Measurements from ENCODE around the gene DLST. TPM values are rescaled to one million over a fixed set of nuclear protein-coding genes. Genes with fewer than 3 reads are reported as not detected.
"Not testable (repeated sequence)": the region's sequence is repeated elsewhere in the genome, so short reads cannot be mapped to it uniquely, and the experiment has no call there.

DLST gene
- total and polyA plus RNA-seq, 3 donors from 2014 or later: 82.0 to 98.1 (median 82.8) TPM

GRCh38 chr14:74932401-74932901 lies 50.7 kb downstream of the DLST start:
- Histone ChIP-seq H3K4me1 (peaks cover 27% of the 10 kb centered on the region), H3K36me3 (ENCODE audit: low read depth, missing control alignments) (no peaks in the 10 kb centered on the region), H3K9me3 (no peaks in the 10 kb centered on the region), H3K27me3 (no peaks in the 10 kb centered on the region), H3K27ac (no peak overlapping the region), H3K4me3 (no peak overlapping the region)
- intact Hi-C loops (cut with DNase I; ENCODE audit: low total_unique reads): no loop called here
- 41 to 56% methylated on average over 6 of the region's 6 CpGs for WGBS, 2 donors
- no peak for TF ChIP-seq POLR2A (IDR thresholded peaks at IDR 0.05)
- TF ChIP-seq, protein P1, sequence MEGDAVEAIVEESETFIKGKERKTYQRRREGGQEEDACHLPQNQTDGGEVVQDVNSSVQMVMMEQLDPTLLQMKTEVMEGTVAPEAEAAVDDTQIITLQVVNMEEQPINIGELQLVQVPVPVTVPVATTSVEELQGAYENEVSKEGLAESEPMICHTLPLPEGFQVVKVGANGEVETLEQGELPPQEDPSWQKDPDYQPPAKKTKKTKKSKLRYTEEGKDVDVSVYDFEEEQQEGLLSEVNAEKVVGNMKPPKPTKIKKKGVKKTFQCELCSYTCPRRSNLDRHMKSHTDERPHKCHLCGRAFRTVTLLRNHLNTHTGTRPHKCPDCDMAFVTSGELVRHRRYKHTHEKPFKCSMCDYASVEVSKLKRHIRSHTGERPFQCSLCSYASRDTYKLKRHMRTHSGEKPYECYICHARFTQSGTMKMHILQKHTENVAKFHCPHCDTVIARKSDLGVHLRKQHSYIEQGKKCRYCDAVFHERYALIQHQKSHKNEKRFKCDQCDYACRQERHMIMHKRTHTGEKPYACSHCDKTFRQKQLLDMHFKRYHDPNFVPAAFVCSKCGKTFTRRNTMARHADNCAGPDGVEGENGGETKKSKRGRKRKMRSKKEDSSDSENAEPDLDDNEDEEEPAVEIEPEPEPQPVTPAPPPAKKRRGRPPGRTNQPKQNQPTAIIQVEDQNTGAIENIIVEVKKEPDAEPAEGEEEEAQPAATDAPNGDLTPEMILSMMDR (IDR thresholded peaks at IDR 0.05): no peak
- peak; percentile 48 for DNase-seq

DNA sequence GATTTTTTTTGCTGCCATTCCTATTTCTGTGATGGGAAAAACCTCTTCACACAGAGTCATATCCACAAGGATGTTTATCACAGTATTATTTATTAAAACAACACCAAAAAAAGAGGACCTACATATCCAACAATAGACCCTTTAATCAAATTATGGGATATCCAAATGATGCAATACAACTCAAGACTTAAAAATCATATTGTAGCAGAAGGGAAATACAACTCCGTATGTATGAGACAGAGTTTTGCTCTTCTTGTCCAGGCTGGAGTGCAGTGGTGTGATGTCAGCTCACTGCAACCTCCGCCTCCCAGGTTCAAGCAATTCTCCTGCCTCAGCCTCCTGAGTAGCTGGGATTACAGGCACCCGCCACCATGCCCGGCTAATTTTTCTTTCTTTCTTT lies 51.2 kb downstream of the DLST start:
- H3K4me1 ChIP-seq: peaks cover 27% of the 10 kb centered on the region
- intact Hi-C loops (cut with DNase I; ENCODE audit: low total_unique reads); H3K9me3 ChIP-seq; H3K36me3 ChIP-seq (ENCODE audit: low read depth, missing control alignments); H3K27me3 ChIP-seq; H3K4me3 ChIP-seq; H3K27ac ChIP-seq; DNase-seq: not testable (repeated sequence)
- 75% methylated on average over 4 of the region's 4 CpGs for WGBS, 2 donors

DNA sequence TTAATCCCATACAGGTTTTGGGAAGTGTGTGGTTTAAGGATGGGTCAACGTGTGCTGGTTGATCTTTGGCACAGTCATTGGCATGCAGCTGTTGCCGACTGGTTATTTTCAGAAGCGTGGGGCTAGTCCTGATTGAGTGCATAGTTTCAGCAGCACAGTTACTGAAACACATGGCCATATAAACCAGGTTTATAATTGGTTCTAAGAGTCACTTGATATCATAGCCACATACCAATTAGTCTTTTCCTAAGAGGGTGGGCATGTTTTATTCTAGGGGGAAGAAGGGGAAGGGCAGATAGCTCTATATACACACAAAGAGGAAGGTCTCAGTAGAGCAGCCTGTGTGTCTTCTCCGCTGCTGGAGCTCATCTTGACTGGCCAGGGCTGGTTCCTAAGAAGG lies 52.3 kb downstream of the DLST start:
- intact Hi-C loops (cut with DNase I; ENCODE audit: low total_unique reads): no loop called here
- Histone ChIP-seq H3K27ac (no peak overlapping the region), H3K27me3 (no peaks in the 10 kb centered on the region), H3K4me1 (peaks cover 27% of the 10 kb centered on the region), H3K9me3 (no peaks in the 10 kb centered on the region), H3K4me3 (no peak overlapping the region), H3K36me3 (ENCODE audit: low read depth, missing control alignments) (no peaks in the 10 kb centered on the region)
- TF ChIP-seq, protein P1 (IDR thresholded peaks at IDR 0.05): no peak
- no peak for TF ChIP-seq POLR2A (IDR thresholded peaks at IDR 0.05)
- no peak for DNase-seq
- WGBS, 2 donors: 54 to 65% methylated on average over 4 of the region's 4 CpGs

GRCh38 chr14:74934476-74935359 lies 53.0 kb downstream of the DLST start:
- H3K4me1 ChIP-seq: peaks cover 33% of the 10 kb centered on the region
- no peaks in the 10 kb centered on the region for H3K36me3 ChIP-seq (ENCODE audit: low read depth, missing control alignments)
- no peaks in the 10 kb centered on the region for H3K27me3 ChIP-seq
- no peak overlapping the region for H3K4me3 ChIP-seq
- 54 to 56% methylated on average over 20 to 26 of the region's 26 CpGs for WGBS, 2 donors
- intact Hi-C loops (cut with DNase I; ENCODE audit: low total_unique reads): no loop called here
- TF ChIP-seq POLR2A (IDR thresholded peaks at IDR 0.05): no peak
- TF ChIP-seq, protein P1 (IDR thresholded peaks at IDR 0.05): no peak
- peak; percentile 72 for DNase-seq
- peak overlapping the region; percentile 48 to 52 for H3K27ac ChIP-seq
- no peaks in the 10 kb centered on the region for H3K9me3 ChIP-seq

GRCh38 chr14:74935360-74935680 lies 53.6 kb downstream of the DLST start:
- no peak for TF ChIP-seq POLR2A (IDR thresholded peaks at IDR 0.05)
- Histone ChIP-seq H3K4me3 (no peak overlapping the region), H3K27ac (peak overlapping the region in 1 of 2 donors; percentile 46), H3K27me3 (no peaks in the 10 kb centered on the region), H3K9me3 (no peaks in the 10 kb centered on the region), H3K36me3 (ENCODE audit: low read depth, missing control alignments) (no peaks in the 10 kb centered on the region), H3K4me1 (peaks cover 39% of the 10 kb centered on the region)
- intact Hi-C loops (cut with DNase I; ENCODE audit: low total_unique reads): no loop called here
- 65 to 67% methylated on average over 9 of the region's 9 CpGs for WGBS, 2 donors
- DNase-seq: no peak
